GM12873 (cell line): ENCODE data around the gene RASGRF1.

Source experiments
- CTCF ChIP-seq: IDR thresholded peaks from 2 replicates; pipeline ENCODE4 v1.5.1; 2012; ENCODE audit warnings: low read depth, mild to moderate bottlenecking, moderate library complexity, low read length, control low read depth; ENCODE audit not compliant: insufficient read depth; ENCODE audit errors: missing control alignments

Gene RASGRF1

DNA sequence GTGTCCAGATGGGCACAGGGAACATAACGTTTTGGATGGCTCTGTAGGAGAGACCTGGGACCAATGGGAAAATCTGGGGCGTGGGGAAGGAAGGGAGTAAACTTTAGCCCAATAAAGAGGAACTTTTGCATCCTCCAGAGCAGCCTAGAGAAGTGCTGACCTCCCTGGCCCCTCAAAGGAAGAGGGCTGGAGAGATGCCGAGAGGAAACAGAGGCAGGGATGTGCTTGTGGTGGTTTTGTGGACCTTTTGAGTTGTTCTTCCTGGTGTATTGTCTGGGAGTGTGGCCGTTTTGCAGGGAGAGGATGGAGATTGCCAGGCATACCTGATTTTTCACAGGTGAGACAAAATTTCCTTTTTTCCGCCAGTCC is 155.9 kb downstream of the RASGRF1 start:
- TF ChIP-seq CTCF = no peak

GRCh38 chr15:78933823-78934654 is 156.5 kb downstream of the RASGRF1 start:
- TF ChIP-seq CTCF = no peak

- no peak for TF ChIP-seq CTCF
These were observed 157.3 kb downstream of the RASGRF1 start for GRCh38 chr15:78933187-78933822.

DNA sequence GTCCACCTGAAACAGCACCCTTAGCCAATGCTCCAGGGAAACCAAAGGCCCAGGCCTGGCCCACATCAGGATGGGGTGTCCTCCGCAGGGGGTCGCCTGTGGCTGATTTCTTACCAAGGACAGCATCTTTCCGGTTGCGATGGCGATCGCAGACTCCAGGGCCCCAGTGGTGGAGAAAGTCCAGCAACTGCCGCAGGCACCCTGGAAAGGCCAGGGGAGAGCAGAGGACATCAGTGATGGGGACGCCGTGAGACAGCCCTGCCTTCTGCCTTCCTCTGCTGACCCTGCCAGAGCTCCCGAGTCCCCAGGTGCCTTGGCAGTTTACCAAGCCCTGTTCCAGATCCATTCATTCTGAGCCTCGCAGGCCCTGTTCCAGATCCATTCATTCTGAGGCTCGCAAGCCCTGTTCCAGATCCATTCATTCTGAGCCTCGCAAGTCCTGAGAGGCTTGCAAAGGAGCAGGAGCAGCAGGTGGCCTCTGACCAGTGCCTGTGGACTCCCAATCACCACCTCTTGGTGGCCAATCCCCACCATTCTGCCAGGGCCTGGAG is 158.2 kb downstream of the RASGRF1 start:
- no peak for TF ChIP-seq CTCF

GRCh38 chr15:78931439-78932257 is 158.9 kb downstream of the RASGRF1 start:
- TF ChIP-seq CTCF = no peak

- TF ChIP-seq CTCF = no peak
These were observed 159.8 kb downstream of the RASGRF1 start for GRCh38 chr15:78930577-78931388.
